Activated CD8-positive, alpha-beta memory T cell treated with anti-CD3 and anti-CD28 coated beads, Interleukin-2, amount 10 ng/mL, durations not matched to agents 7 days and 5 days (primary cell): Measurements from ENCODE around the gene MATN4. TPM values are rescaled to one million over a fixed set of nuclear protein-coding genes. Genes with fewer than 3 reads are reported as not detected.

Experiments
- ATAC-seq: fragments of 150-1000 bp; cut with Tn5 transposase; one replicate; pipeline ENCODE4 v1.10.0; 2021; ENCODE audit warnings: moderate library complexity
- CTCF ChIA-PET: fragments of 350-600 bp; sonication (Branson Sonifier 250); formaldehyde crosslinking; loops from one replicate; lab custom pipeline; 2021; ENCODE audit warnings: antibody characterized with exemption; lab: Charles Lee
- DNase-seq: peaks from one replicate; pipeline ENCODE4 v3.0.0-alpha.2; 2020
- H3K27ac Mint-ChIP-seq: one replicate; pipeline ENCODE4 v1.8.0; 2021; ENCODE audit warnings: mild to moderate bottlenecking, mixed read lengths
- H3K27me3 Mint-ChIP-seq: one replicate; pipeline ENCODE4 v1.8.0; 2021; ENCODE audit warnings: mixed read lengths
- H3K36me3 Mint-ChIP-seq: one replicate; pipeline ENCODE4 v1.8.0; 2021; ENCODE audit warnings: mild to moderate bottlenecking, mixed read lengths
- H3K4me1 Mint-ChIP-seq: one replicate; pipeline ENCODE4 v1.8.0; 2021; ENCODE audit warnings: mixed read lengths
- H3K4me3 Mint-ChIP-seq: one replicate; pipeline ENCODE4 v1.8.0; 2021; ENCODE audit warnings: mild to moderate bottlenecking, moderate library complexity, mixed read lengths
- H3K9me3 Mint-ChIP-seq: one replicate; pipeline ENCODE4 v1.8.0; 2022; ENCODE audit warnings: low read depth, mixed read lengths
- total RNA-seq, 2 experiments: library from RNA; stranded (reverse); gene quantifications; one replicate each; pipeline ENCODE4 v1.2.3, GENCODE V29; 2021

The MATN4 gene
- total RNA-seq, 2 experiments from 2014 or later: 0.64 to 2.2 TPM

DNA sequence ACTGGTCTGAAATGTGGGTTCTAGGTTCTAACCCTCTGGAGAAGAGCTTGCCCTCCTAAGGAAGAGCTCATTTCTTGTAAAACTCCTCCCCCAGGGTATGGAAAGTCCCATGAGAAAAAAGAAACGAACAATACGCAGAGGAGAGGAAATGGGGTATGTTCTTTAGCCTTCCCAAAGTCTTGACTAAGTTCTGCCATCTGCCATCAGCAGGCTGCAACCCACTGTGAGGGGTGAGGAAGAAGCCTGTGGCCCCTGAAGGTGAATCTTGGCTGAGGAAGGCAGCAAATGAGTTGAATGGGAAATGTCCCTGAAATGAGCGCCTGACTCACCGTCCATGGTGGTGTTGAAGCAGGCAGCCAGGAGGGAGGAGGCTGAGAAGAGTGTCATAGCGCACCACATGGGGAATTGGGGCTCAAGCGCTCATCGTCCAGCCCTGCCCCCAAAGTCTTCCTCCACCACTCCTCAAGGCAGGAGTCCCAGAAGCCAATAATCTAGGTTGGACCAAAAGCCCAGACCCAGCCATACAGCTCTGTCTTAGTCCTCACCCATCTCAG lies 10.4 kb upstream of the MATN4 start:
- Mint-ChIP-seq H3K27me3 (peaks cover 24% of the 10 kb centered on the region), H3K4me3 (no peak overlapping the region), H3K4me1 (peaks cover 46% of the 10 kb centered on the region), H3K36me3 (no peaks in the 10 kb centered on the region), H3K9me3 (no peaks in the 10 kb centered on the region), H3K27ac (peak overlapping the region; percentile 73)
- no peak for ATAC-seq
- CTCF ChIA-PET: interaction anchor here (0.7 to 7.8 kb wide), 32 partner anchors 11 to 516 kb away, joined by 3 to 120 read pairs (median 4); partner anchors contain the start of genes MATN4, SDC4, SNX21 and SYS1
- no peak for DNase-seq

DNA sequence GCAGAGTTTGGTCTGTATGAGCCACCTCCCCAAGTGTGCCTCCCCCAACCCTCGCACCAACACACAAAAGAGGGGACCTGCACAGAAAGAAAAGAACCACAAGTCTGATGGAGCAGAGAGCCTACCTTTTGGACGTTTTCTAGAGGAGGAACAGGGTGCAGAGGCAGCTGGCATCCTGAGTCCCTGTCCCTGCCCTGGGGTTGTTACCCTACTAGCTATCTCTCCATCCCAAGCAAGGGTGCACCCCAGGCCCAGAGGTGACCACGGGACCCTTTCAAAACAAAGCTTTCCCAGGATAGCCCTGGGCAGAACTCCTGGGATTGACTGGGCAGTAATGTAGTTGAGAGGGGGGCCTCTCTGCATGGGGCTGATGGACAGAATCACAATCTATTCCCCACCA lies 9.7 kb upstream of the MATN4 start:
- H3K4me3 Mint-ChIP-seq: no peak overlapping the region
- no peak overlapping the region for H3K27ac Mint-ChIP-seq
- ATAC-seq: no peak
- CTCF ChIA-PET: interaction anchor here (0.6 to 7.8 kb wide), 18 partner anchors 10 to 457 kb away, joined by 3 to 120 read pairs (median 14); partner anchors contain the start of genes MATN4, SDC4 and SYS1
- peaks cover 46% of the 10 kb centered on the region for H3K4me1 Mint-ChIP-seq
- no peaks in the 10 kb centered on the region for H3K36me3 Mint-ChIP-seq
- peaks cover 24% of the 10 kb centered on the region for H3K27me3 Mint-ChIP-seq
- H3K9me3 Mint-ChIP-seq: no peaks in the 10 kb centered on the region
- no peak for DNase-seq

DNA sequence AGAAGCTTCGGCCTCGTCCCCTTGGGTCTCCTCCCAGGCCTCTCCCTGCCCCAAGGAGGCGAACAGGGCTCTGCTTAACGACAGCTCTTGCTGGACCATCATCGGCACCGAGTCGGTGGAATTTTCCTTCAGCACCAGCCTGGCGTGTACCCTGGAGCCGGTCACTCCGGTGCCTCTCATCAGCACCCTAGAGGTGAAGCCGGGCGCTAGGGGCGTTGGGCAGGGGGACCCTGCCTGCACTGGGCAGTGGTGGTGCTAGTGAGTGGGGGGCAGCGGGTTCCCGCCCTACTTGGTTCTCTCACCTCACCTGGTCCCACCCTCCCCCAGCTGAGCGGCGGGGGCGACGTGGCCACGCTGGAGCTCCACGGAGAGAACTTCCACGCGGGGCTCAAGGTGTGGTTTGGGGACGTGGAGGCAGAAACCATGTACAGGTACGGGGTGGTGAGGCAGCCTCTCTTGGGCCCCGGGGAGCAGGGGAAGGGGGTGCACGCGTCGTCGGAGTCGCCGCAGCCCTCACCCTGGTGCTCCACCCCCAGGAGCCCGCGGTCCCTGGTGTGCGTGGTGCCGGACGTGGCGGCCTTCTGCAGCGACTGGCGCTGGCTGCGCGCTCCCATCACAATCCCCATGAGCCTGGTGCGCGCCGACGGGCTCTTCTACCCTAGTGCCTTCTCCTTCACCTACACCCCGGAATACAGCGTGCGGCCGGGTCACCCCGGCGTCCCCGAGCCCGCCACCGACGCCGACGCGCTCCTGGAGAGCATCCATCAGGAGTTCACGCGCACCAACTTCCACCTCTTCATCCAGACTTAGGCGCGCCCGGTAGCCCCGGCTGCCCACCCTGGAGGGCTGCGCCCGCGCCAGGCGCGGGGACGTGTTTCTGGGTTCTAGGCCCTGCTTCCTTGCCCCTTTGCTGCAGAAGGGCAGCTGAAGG lies 8.3 kb upstream of the MATN4 start:
- CTCF ChIA-PET: interaction anchor here (0.6 to 7.8 kb wide), 11 partner anchors 11 to 134 kb away, joined by 3 to 120 read pairs (median 10); partner anchors contain the start of genes SDC4 and SYS1
- no peak for ATAC-seq

DNA sequence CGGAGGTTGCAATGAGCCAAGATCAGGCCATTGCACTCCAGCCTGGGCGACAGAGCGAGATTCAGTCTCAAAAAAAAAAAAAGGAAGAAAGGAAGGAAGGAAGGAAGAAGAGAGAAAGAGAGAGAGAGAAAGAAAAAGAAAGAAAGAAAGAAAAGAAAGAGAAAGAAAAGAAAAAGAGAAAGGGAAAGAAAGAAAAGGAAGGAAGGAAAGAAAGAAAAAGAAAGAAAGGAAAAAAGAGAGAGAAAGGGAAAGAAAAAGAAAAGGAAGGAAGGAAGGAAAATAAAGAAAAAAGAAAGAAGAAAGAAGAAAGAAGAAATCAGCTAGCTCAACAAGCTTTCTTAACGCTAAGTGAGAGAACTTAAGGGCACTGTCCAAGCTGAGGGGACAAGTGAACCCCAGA lies 7.6 kb upstream of the MATN4 start:
- DNase-seq: no peak
- H3K9me3 Mint-ChIP-seq: no peaks in the 10 kb centered on the region
- no peak for ATAC-seq
- no peak overlapping the region for H3K27ac Mint-ChIP-seq
- H3K4me1 Mint-ChIP-seq: peaks cover 45% of the 10 kb centered on the region
- CTCF ChIA-PET: interaction anchor here (0.6 to 5.4 kb wide), 9 partner anchors 10 to 134 kb away, joined by 3 to 71 read pairs (median 4); no protein-coding TSS in a partner anchor
- peaks cover 37% of the 10 kb centered on the region for H3K27me3 Mint-ChIP-seq
- H3K36me3 Mint-ChIP-seq: no peaks in the 10 kb centered on the region
- no peak overlapping the region for H3K4me3 Mint-ChIP-seq

More for the DNA sequence above, 8.3 kb upstream of the MATN4 start:
- peaks cover 29% of the 10 kb centered on the region for H3K27me3 Mint-ChIP-seq
- H3K27ac Mint-ChIP-seq: no peak overlapping the region
- H3K36me3 Mint-ChIP-seq: no peaks in the 10 kb centered on the region
- no peak overlapping the region for H3K4me3 Mint-ChIP-seq
- H3K9me3 Mint-ChIP-seq: no peaks in the 10 kb centered on the region
- DNase-seq: no peak
- peaks cover 48% of the 10 kb centered on the region for H3K4me1 Mint-ChIP-seq

DNA sequence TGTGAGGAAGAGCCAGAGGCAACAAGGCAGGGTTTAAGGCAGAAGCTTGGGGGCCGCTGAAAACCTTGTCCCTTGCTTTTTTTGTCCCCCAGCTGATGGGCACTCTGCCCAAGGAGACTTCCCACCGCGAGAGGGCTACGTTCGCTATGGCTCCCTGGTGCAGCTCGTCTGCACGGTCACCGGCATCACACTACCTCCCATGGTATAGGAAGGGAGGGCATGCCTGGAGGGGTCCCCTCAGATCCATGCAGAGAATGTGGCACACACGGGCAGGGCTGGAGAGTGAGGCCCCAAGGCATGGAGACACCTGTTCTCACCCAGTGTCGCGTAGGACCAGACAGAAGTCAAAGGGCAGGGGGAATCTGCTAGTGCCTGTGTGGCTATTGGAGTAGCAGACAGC lies 5.8 kb upstream of the MATN4 start:
- H3K9me3 Mint-ChIP-seq: no peaks in the 10 kb centered on the region
- H3K36me3 Mint-ChIP-seq: no peaks in the 10 kb centered on the region
- no peak overlapping the region for H3K27ac Mint-ChIP-seq
- H3K27me3 Mint-ChIP-seq: peaks cover 42% of the 10 kb centered on the region
- H3K4me1 Mint-ChIP-seq: peaks cover 30% of the 10 kb centered on the region
- H3K4me3 Mint-ChIP-seq: no peak overlapping the region
- no peak for DNase-seq
- CTCF ChIA-PET: interaction anchor here (1.0 to 5.4 kb wide), 7 partner anchors 10 to 457 kb away, joined by 3 to 71 read pairs (median 4); no protein-coding TSS in a partner anchor
- ATAC-seq: no peak

DNA sequence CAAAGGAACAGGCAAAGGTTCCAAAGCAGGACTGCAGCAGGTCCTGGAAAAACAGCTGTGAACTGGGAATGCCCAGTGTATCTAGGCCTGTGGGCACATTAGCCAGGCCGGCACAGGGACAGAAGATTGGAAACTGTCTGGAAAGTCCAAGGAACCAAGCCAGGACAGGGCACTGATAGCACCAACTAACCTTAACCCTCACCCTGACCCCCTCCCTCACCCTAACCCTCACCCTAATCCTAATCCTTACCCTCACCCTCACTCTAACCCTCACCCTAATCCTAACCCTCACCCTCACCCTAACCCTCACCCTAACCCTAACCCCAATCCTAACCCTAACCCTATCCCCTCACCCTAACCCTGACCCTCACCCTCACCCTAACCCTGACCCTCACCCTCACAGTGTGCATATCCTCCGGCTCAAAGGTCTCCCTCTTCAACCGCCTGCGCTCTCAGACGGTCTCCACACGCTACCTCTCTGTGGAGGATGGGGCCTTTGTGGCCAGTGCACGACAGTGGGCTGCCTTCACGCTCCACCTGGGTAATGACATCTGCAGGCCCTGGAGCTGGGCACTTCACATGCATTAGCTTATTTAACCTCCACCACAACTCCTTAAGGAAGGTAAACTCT lies 5.1 kb upstream of the MATN4 start:
- Mint-ChIP-seq H3K27me3 (peaks cover 42% of the 10 kb centered on the region), H3K27ac (no peak overlapping the region), H3K36me3 (no peaks in the 10 kb centered on the region), H3K4me1 (peaks cover 22% of the 10 kb centered on the region), H3K4me3 (no peak overlapping the region), H3K9me3 (no peaks in the 10 kb centered on the region)
- no peak for DNase-seq
- ATAC-seq: no peak
- CTCF ChIA-PET: interaction anchor here (1.0 to 5.4 kb wide), 14 partner anchors 9 to 657 kb away, joined by 3 to 71 read pairs (median 5); no protein-coding TSS in a partner anchor

DNA sequence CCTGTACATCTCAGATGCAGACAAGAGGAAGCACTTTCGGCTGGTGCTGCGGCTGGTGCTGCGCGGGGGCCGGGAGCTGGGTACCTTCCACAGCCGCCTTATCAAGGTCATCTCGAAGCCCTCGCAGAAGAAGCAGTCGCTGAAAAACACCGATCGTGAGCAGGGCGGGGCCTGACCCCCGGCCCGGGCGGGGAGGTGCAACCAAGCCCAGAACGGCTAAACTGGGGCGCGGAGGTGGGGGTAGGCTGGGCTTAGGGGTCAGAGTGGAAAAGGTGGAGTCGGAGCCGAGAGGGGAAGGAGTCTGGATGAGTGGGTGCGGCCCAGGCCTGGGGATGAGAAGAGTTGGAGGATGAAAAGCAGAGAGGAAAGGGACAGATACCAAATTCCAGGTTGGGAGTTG lies 4.1 kb upstream of the MATN4 start:
- CTCF ChIA-PET: interaction anchor here (0.6 to 5.4 kb wide), 30 partner anchors 9 to 658 kb away, joined by 3 to 71 read pairs (median 5); partner anchors contain the start of genes DBNDD2 and SDC4
- H3K36me3 Mint-ChIP-seq: no peaks in the 10 kb centered on the region
- H3K27me3 Mint-ChIP-seq: peaks cover 47% of the 10 kb centered on the region
- ATAC-seq: no peak
- no peak for DNase-seq
- no peak overlapping the region for H3K27ac Mint-ChIP-seq
- H3K4me1 Mint-ChIP-seq: peaks cover 20% of the 10 kb centered on the region
- H3K9me3 Mint-ChIP-seq: no peaks in the 10 kb centered on the region
- no peak overlapping the region for H3K4me3 Mint-ChIP-seq

DNA sequence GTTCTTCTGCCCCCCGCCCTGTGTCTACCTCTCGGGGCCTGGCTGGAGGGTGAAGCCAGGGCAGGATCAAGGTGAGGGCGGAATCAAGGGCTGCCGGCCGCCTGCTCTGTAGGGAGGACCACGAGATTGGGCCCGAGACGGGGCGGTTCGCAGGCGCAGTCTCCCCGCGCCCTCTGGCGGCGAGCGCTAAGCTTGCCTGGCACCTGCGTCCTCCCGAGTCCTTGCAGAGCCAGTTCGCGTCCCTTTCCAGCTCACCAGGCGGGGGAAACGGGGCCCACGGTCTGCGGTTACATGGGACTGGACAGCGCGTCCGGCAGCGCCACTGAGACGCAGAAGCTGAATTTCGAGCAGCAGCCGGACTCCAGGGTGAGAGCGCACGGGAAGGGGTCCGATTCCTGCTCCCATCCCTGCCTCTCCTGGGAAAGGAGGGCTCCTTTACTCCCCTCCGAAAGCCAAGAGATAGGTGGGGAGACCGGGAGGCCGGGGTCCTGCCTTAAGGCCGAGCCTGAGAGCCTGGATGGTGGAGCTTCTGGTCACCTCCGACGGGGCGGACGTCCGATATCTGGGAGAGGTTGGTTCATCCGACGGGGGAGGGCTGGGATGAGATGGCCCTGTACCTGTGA lies 3.6 kb upstream of the MATN4 start:
- ATAC-seq: peak; percentile 79
- Mint-ChIP-seq H3K27me3 (peaks cover 43% of the 10 kb centered on the region), H3K4me3 (no peak overlapping the region)

DNA sequence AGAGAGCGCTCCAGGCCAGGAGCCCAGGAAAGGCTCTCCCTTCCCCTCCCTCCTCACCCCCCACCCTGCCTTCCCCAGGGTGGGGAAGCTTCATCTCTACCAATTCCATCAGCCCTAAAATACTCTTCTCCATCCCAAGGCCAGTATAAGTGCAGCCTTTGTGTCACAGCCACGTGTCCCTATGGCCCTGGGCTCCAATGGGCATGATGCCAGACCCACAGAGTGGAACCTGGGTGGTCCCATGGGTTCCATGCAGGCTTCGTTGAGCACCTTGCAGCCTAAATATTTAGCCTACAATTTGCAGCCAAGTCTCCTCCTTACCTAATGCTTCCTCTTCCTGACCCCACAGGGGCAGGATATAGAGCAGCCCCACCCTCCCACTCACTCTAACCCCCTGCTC lies 976 bp upstream of the MATN4 start:
- no peaks in the 10 kb centered on the region for H3K9me3 Mint-ChIP-seq
- no peak overlapping the region for H3K4me3 Mint-ChIP-seq
- no peak for ATAC-seq
- H3K27me3 Mint-ChIP-seq: peaks cover 42% of the 10 kb centered on the region
- CTCF ChIA-PET: interaction anchor here (1.4 to 2.2 kb wide), 2 partner anchors 10 to 16 kb away, joined by 8 to 13 read pairs; no protein-coding TSS in a partner anchor
- no peak overlapping the region for H3K27ac Mint-ChIP-seq
- no peak for DNase-seq
- peaks cover 13% of the 10 kb centered on the region for H3K4me1 Mint-ChIP-seq
- H3K36me3 Mint-ChIP-seq: no peaks in the 10 kb centered on the region

More for the DNA sequence above, 3.6 kb upstream of the MATN4 start:
- H3K9me3 Mint-ChIP-seq: no peaks in the 10 kb centered on the region
- H3K4me1 Mint-ChIP-seq: peaks cover 17% of the 10 kb centered on the region
- H3K27ac Mint-ChIP-seq: no peak overlapping the region
- CTCF ChIA-PET: interaction anchor here (0.6 to 5.4 kb wide), 30 partner anchors 9 to 658 kb away, joined by 3 to 71 read pairs (median 5); partner anchors contain the start of genes DBNDD2 and SDC4
- H3K36me3 Mint-ChIP-seq: no peaks in the 10 kb centered on the region
- peak; percentile 77 for DNase-seq

DNA sequence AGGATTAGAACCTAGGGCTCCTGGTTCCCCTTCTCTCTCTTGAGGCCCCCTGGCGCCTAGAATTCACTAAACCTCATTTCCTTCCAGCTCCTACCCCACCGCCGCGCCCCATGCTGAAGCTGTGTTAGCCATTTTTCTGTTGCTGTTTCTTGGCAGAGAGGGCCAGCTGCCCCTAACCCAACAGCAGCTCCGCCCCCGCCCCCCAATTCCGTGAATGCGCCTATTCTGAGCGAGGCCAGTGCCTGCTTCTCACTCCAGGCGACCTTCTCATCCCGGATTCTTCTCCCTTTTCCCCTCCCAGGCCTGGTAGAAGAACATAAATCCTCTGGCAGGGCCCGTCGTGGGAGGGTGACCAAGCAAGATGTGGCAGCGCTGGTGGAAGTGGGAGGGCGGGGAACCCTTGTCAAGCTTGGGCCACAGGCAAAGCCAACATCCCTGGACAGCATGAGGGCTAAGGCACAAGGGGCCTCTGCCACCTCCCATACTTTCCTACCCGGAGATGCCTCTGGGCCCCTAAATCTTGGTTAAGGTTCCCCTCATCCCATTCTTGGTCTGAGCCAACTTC lies 941 bp downstream of the MATN4 start:
- H3K4me3 Mint-ChIP-seq: no peak overlapping the region
- peaks cover 1% of the 10 kb centered on the region for H3K36me3 Mint-ChIP-seq
- H3K9me3 Mint-ChIP-seq: no peaks in the 10 kb centered on the region
- H3K4me1 Mint-ChIP-seq: peaks cover 27% of the 10 kb centered on the region
- no peak overlapping the region for H3K27ac Mint-ChIP-seq
- DNase-seq (no peak), ATAC-seq (no peak)
- CTCF ChIA-PET: interaction anchor here (0.7 to 2.2 kb wide), 3 partner anchors 12 to 167 kb away, joined by 3 to 13 read pairs (median 3); no protein-coding TSS in a partner anchor
- peaks cover 42% of the 10 kb centered on the region for H3K27me3 Mint-ChIP-seq

DNA sequence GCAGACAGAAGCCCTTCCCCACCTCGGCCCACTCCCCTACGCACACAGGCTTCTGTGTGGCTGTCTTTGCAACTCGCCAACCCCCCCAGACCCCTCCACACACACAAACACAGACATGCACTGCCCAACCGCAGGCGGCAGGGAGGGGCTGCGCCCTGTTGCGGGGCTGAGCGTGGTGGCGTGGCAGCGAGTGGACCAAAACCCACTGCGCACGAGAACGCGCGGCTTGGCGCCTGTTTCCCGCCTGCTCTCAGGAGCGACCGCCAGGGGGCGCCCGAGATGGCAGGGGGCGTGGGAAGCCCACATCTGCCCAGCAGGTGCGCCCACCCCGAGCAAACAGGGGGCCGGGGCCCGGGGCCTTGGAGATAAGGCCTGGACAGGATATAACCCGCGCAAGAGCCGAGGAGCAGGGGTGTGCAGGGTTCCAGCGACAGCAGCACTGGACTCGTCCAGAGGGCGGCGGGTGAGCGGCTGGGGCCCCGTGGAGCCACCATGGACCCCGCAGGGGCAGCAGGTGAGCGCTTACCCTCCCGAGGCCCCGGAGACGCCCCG lies 1.6 kb downstream of the MATN4 start, which contains the start of gene RBPJL:
RBPJL (plus strand) TSS at position 410 of the 552 bp plus-strand sequence; CDS start at position 493, 83 bp downstream.
- CTCF ChIA-PET: interaction anchor here (0.9 kb wide), 1 partner anchor 131 kb away, joined by 3 read pairs; no protein-coding TSS in a partner anchor
- peak; percentile 52 for ATAC-seq
- H3K27me3 Mint-ChIP-seq: peaks cover 40% of the 10 kb centered on the region

More for the DNA sequence above, 1.6 kb downstream of the MATN4 start, which contains the start of gene RBPJL:
- Mint-ChIP-seq H3K9me3 (no peaks in the 10 kb centered on the region), H3K27ac (no peak within 1 kb of the TSS), H3K4me1 (peaks cover 31% of the 10 kb centered on the region), H3K4me3 (no peak within 1 kb of the TSS), H3K36me3 (peaks cover 1% of the 10 kb centered on the region)
- peak; percentile 57 for DNase-seq
